Common myeloid progenitor, CD34-positive (primary cell): ENCODE results near the gene MYO3B.
"Not testable (repeated sequence)": the region's sequence is repeated elsewhere in the genome, so short reads cannot be mapped to it uniquely, and the experiment has no call there.

Source experiments
- CTCF ChIA-PET: fragments of 350-600 bp; sonication (Branson Sonifier 250); formaldehyde crosslinking; loops from one replicate; lab custom pipeline; 2021; ENCODE audit warnings: antibody characterized with exemption; lab: Charles Lee
- POLR2A ChIA-PET: fragments of 350-600 bp; sonication (Branson Sonifier 250); formaldehyde crosslinking; loops from one replicate; lab custom pipeline; 2021; ENCODE audit warnings: antibody characterized with exemption; lab: Charles Lee
- DNase-seq, 3 donors: peaks; one replicate each; pipeline versions ENCODE4 v3.0.0 to v3.0.0-alpha.2; 2013
- H3K27ac ChIP-seq, 2 experiments: 1 replicate in 1 of 2; 2 replicates in 1 of 2; pipeline ENCODE4 v1.7.0; 2013; ENCODE audit warnings: inconsistent platforms in 2 of 2, low read length in 2 of 2, mild to moderate bottlenecking in 2 of 2, low read depth in 1 of 2, moderate library complexity in 1 of 2; ENCODE audit not compliant: severe bottlenecking in 2 of 2, insufficient read depth in 1 of 2, poor library complexity in 1 of 2
- H3K27me3 ChIP-seq, 5 experiments: replicated peaks in 2 of 5; 1 replicate in 3 of 5; 2 replicates in 2 of 5; pipeline versions ENCODE4 v1.6.1 to v1.7.0; 2013; ENCODE audit warnings: low read length in 4 of 5, mild to moderate bottlenecking in 2 of 5, moderate library complexity in 2 of 5, inconsistent platforms in 1 of 5; ENCODE audit not compliant: insufficient read depth in 5 of 5, control insufficient read depth in 4 of 5
- H3K36me3 ChIP-seq, 4 experiments: 1 replicate in 2 of 4; 2 replicates in 2 of 4; pipeline versions ENCODE4 v1.6.1 to v1.7.0; 2013; ENCODE audit warnings: low read length in 3 of 4, control low read depth in 1 of 4, mild to moderate bottlenecking in 1 of 4; ENCODE audit not compliant: control insufficient read depth in 4 of 4, insufficient read depth in 4 of 4
- H3K4me1 ChIP-seq, 4 experiments: 1 replicate in 3 of 4; 2 replicates in 1 of 4; pipeline versions ENCODE4 v1.6.1 to v1.7.1; 2013; ENCODE audit warnings: low read length in 3 of 4, mild to moderate bottlenecking in 3 of 4, control low read depth in 1 of 4, inconsistent platforms in 1 of 4, moderate library complexity in 1 of 4; ENCODE audit not compliant: control insufficient read depth in 4 of 4, insufficient read depth in 4 of 4; ENCODE audit errors: control extremely low read depth in 1 of 4
- H3K4me3 ChIP-seq, 7 experiments: 1 replicate in 4 of 7; 2 replicates in 3 of 7; pipeline versions ENCODE4 v1.5.1 to v1.7.0; 2013; ENCODE audit warnings: mild to moderate bottlenecking in 7 of 7, low read length in 6 of 7, moderate library complexity in 6 of 7, inconsistent platforms in 2 of 7, low read depth in 2 of 7, control low read depth in 1 of 7; ENCODE audit not compliant: insufficient read depth in 4 of 7, control insufficient read depth in 1 of 7; ENCODE audit errors: extremely low read depth in 1 of 7
- H3K9me3 ChIP-seq, 5 experiments: 1 replicate in 4 of 5; 2 replicates in 1 of 5; pipeline versions ENCODE4 v1.6.1 to v1.7.1; 2013; ENCODE audit warnings: low read length in 4 of 5, mild to moderate bottlenecking in 2 of 5, inconsistent platforms in 1 of 5, low read depth in 1 of 5, moderate library complexity in 1 of 5; ENCODE audit not compliant: control insufficient read depth in 4 of 5, insufficient read depth in 2 of 5; ENCODE audit errors: control extremely low read depth in 1 of 5
- WGBS: methylation state at CpG from one replicate; pipeline ENCODE4 v1.1.5; 2013; ENCODE audit not compliant: insufficient coverage; 5-methylcytosine and 5-hydroxymethylcytosine counted together

Gene MYO3B

GRCh38 chr2:170596576-170596975 is 418.6 kb downstream of the MYO3B start:
- H3K27ac ChIP-seq, result no peak overlapping the region
- no peaks in the 10 kb centered on the region for H3K9me3 ChIP-seq
- ChIA-PET CTCF (no interaction called here), POLR2A (no interaction called here)
- 100% methylated on average over 1 of the region's 3 CpGs for WGBS
- no peaks in the 10 kb centered on the region for H3K36me3 ChIP-seq
- H3K27me3 ChIP-seq, result peaks cover 0 to 4% (median 0%) of the 10 kb centered on the region in 5 experiments
- H3K4me1 ChIP-seq, result no peaks in the 10 kb centered on the region
- no peak overlapping the region for H3K4me3 ChIP-seq
- no peak for DNase-seq

- peaks cover 0 to 4% (median 0%) of the 10 kb centered on the region in 5 experiments for H3K27me3 ChIP-seq
- no peak for DNase-seq
- H3K4me3 ChIP-seq, result no peak overlapping the region
- no peaks in the 10 kb centered on the region for H3K36me3 ChIP-seq
- POLR2A ChIA-PET, result no interaction called here
- WGBS, result 94% methylated on average over 4 of the region's 4 CpGs
- H3K9me3 ChIP-seq, result no peaks in the 10 kb centered on the region
- CTCF ChIA-PET, result interaction anchor here (1.0 kb wide), 1 partner anchor 9 kb away, joined by 3 read pairs; no protein-coding TSS in a partner anchor
- H3K4me1 ChIP-seq, result no peaks in the 10 kb centered on the region
- H3K27ac ChIP-seq, result no peak overlapping the region
Observed at GRCh38 chr2:170598067-170598395, 420.1 kb downstream of the MYO3B start.

- no peaks in the 10 kb centered on the region for H3K9me3 ChIP-seq
- no peak for DNase-seq
- no peak overlapping the region for H3K4me3 ChIP-seq
- 75% methylated on average over 1 of the region's 2 CpGs for WGBS
- H3K27ac ChIP-seq, result no peak overlapping the region
- CTCF ChIA-PET, result no interaction called here
- POLR2A ChIA-PET, result no interaction called here
- no peaks in the 10 kb centered on the region for H3K4me1 ChIP-seq
- no peaks in the 10 kb centered on the region for H3K36me3 ChIP-seq
- H3K27me3 ChIP-seq, result peaks cover 0 to 2% (median 0%) of the 10 kb centered on the region in 5 experiments
Observed at GRCh38 chr2:170601489-170601888, 423.5 kb downstream of the MYO3B start.

- Histone ChIP-seq H3K9me3 (no peaks in the 10 kb centered on the region), H3K4me1 (no peaks in the 10 kb centered on the region), H3K27me3 (no peaks in the 10 kb centered on the region), H3K4me3 (no peak overlapping the region), H3K27ac (no peak overlapping the region), H3K36me3 (no peaks in the 10 kb centered on the region)
- ChIA-PET CTCF (no interaction called here), POLR2A (no interaction called here)
- DNase-seq, result no peak
- 93% methylated on average over 3 of the region's 3 CpGs for WGBS
Observed at GRCh38 chr2:170605862-170606261, 427.9 kb downstream of the MYO3B start.

GRCh38 chr2:170607171-170607570 is 429.2 kb downstream of the MYO3B start:
- H3K27ac ChIP-seq, result no peak overlapping the region
- ChIA-PET CTCF (interaction anchor here (1.1 kb wide), 1 partner anchor 36 kb away, joined by 3 read pairs; no protein-coding TSS in a partner anchor), POLR2A (no interaction called here)
- no peaks in the 10 kb centered on the region for H3K4me1 ChIP-seq
- H3K27me3 ChIP-seq, result no peaks in the 10 kb centered on the region
- H3K4me3 ChIP-seq, result no peak overlapping the region
- DNase-seq, result no peak
- H3K9me3 ChIP-seq, result no peaks in the 10 kb centered on the region
- H3K36me3 ChIP-seq, result no peaks in the 10 kb centered on the region
- WGBS, result 100% methylated on average over 2 of the region's 3 CpGs

GRCh38 chr2:170610615-170611014 is 432.7 kb downstream of the MYO3B start:
- no peak for DNase-seq
- 100% methylated on average over 1 of the region's 2 CpGs for WGBS
- Histone ChIP-seq H3K36me3 (no peaks in the 10 kb centered on the region), H3K4me3 (no peak overlapping the region), H3K4me1 (no peaks in the 10 kb centered on the region), H3K27me3 (peaks cover 0 to 2% (median 0%) of the 10 kb centered on the region in 5 experiments), H3K27ac (no peak overlapping the region), H3K9me3 (peaks cover 0 to 2% (median 0%) of the 10 kb centered on the region in 5 experiments)
- POLR2A ChIA-PET, result no interaction called here
- CTCF ChIA-PET, result no interaction called here

GRCh38 chr2:170618948-170619347 is 441.0 kb downstream of the MYO3B start:
- H3K36me3 ChIP-seq, H3K4me3 ChIP-seq, POLR2A ChIA-PET, DNase-seq, H3K4me1 ChIP-seq, H3K9me3 ChIP-seq, CTCF ChIA-PET, H3K27me3 ChIP-seq, H3K27ac ChIP-seq: not testable (repeated sequence)
- whole genome bisulfite sequencing, result 100% methylated on average over 2 of the region's 7 CpGs
